ENCODE measurements around the gene EXOG.

DNA sequence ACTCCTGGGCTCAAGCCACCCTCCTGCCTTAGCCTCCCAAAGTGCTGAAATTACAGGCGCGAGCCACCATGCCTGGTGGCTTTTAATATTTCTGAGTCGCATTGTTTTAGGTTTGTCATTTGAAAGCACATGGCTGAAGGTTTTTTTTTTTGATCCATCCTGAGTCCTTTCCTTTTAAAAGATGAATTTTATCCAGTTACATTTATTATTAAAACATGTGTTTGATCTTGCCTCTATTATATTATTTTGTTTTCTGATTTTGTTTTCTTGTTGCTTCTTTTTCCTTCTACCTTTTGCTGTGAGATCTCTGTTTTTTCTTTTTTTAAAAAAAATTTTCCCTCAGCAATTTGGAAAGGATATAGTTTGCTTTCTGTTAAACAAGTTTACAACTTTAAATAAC lies 77.0 kb downstream of the EXOG start:
- TF ChIP-seq, protein P1, sequence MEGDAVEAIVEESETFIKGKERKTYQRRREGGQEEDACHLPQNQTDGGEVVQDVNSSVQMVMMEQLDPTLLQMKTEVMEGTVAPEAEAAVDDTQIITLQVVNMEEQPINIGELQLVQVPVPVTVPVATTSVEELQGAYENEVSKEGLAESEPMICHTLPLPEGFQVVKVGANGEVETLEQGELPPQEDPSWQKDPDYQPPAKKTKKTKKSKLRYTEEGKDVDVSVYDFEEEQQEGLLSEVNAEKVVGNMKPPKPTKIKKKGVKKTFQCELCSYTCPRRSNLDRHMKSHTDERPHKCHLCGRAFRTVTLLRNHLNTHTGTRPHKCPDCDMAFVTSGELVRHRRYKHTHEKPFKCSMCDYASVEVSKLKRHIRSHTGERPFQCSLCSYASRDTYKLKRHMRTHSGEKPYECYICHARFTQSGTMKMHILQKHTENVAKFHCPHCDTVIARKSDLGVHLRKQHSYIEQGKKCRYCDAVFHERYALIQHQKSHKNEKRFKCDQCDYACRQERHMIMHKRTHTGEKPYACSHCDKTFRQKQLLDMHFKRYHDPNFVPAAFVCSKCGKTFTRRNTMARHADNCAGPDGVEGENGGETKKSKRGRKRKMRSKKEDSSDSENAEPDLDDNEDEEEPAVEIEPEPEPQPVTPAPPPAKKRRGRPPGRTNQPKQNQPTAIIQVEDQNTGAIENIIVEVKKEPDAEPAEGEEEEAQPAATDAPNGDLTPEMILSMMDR (IDR thresholded peaks at IDR 0.05): no peak
- no peak for TF ChIP-seq POLR2A (IDR thresholded peaks at IDR 0.05)
